Mammary epithelial cell (primary cell): ENCODE results near the gene STXBP1.

Source experiments
- CTCF ChIP-seq, 2 donors: IDR thresholded peaks in 1 of 2; conservative IDR thresholded peaks in 1 of 2; 2 replicates each; pipeline ENCODE4 v1.5.1; 2011 to 2012; ENCODE audit warnings: inconsistent platforms in 2 of 2, low read length in 2 of 2, mild to moderate bottlenecking in 2 of 2, control low read depth in 1 of 2, low read depth in 1 of 2; ENCODE audit not compliant: insufficient read depth in 1 of 2; ENCODE audit errors: extremely low read depth in 1 of 2
- EZH2 ChIP-seq: IDR thresholded peaks from 2 replicates; pipeline ENCODE4 v1.6.1; 2012; ENCODE audit warnings: low read length, inconsistent platforms, borderline replicate concordance

GRCh38 chr9:127711226-127711701, 99.2 kb downstream of the STXBP1 start:
- no peak for TF ChIP-seq CTCF (conservative IDR thresholded peaks at IDR 0.05 in 1 of 2, IDR thresholded peaks at IDR 0.05 in 1 of 2; ENCODE audit: extremely low read depth in 1 of 2, insufficient read depth in 1 of 2, low read depth in 1 of 2, low read length in 2 of 2)
- no peak for TF ChIP-seq EZH2
